GM10248 (cell line): Measurements from ENCODE around the gene IL32.

Source experiments
- CTCF ChIA-PET: fragments of 300-600 bp; sonication (Branson Sonifier 250); formaldehyde crosslinking; extraction: SDS; loops from one replicate; lab custom pipeline; 2021; ENCODE audit warnings: antibody characterized with exemption; lab: Yijun Ruan, JAX
- POLR2A ChIA-PET: fragments of 350-650 bp; sonication (Branson Sonifier 250); formaldehyde crosslinking; extraction: SDS; loops from one replicate; lab custom pipeline; 2020; ENCODE audit warnings: antibody characterized with exemption; lab: Yijun Ruan, JAX
- DNase-seq: peaks from one replicate; pipeline ENCODE4 v3.0.0; 2012; ENCODE audit errors: extremely low spot score
- CTCF ChIP-seq: IDR thresholded peaks from 2 replicates; pipeline ENCODE4 v1.5.1; 2012; ENCODE audit warnings: mild to moderate bottlenecking, low read depth; ENCODE audit errors: extremely low read depth, missing control alignments, control extremely low read depth

IL32 gene

GRCh38 chr16:3115003-3115402 lies 49.6 kb downstream of the IL32 start:
- POLR2A ChIA-PET, result no interaction called here
- no peak for TF ChIP-seq CTCF
- DNase-seq, result no peak
- CTCF ChIA-PET, result interaction anchor here (1.0 to 2.6 kb wide), 6 partner anchors 10 to 56 kb away, joined by 3 to 22 read pairs (median 3); no protein-coding TSS in a partner anchor

- ChIA-PET CTCF (interaction anchor here (1.0 to 2.6 kb wide), 7 partner anchors 10 to 57 kb away, joined by 3 to 22 read pairs (median 3); no protein-coding TSS in a partner anchor), POLR2A (no interaction called here)
- TF ChIP-seq CTCF, result no peak
- no peak for DNase-seq
These were observed 50.1 kb downstream of the IL32 start for GRCh38 chr16:3115561-3115960.

- no peak for DNase-seq
- POLR2A ChIA-PET, result interaction anchor here (0.7 kb wide), 1 partner anchor 8 kb away, joined by 5 read pairs; no protein-coding TSS in a partner anchor
- CTCF ChIA-PET, result interaction anchor here (1.2 to 6.9 kb wide), 5 partner anchors 12 to 86 kb away, joined by 3 to 70 read pairs (median 5); partner anchors contain the start of gene ZNF213
- TF ChIP-seq CTCF, result no peak
These were observed 52.9 kb downstream of the IL32 start for GRCh38 chr16:3118204-3118790.

GRCh38 chr16:3118846-3119245 lies 53.4 kb downstream of the IL32 start:
- POLR2A ChIA-PET, result no interaction called here
- no peak for DNase-seq
- TF ChIP-seq CTCF, result no peak
- CTCF ChIA-PET, result interaction anchor here (1.0 to 6.9 kb wide), 4 partner anchors 11 to 23 kb away, joined by 3 to 70 read pairs (median 4); partner anchors contain the start of gene ZNF213
